Transverse colon (tissue), 4 donors: ENCODE data around the gene SEMA4D.

Experiments
- POLR2A ChIP-seq: fragments of 450-650 bp; IDR thresholded peaks from one replicate; pipeline ENCODE4 v1.6.1; 2016; ENCODE audit warnings: antibody characterized with exemption, mild to moderate bottlenecking, moderate library complexity
- POLR2AphosphoS5 ChIP-seq, 3 donors: sonication (generic); formaldehyde crosslinking; IDR thresholded peaks; one replicate each; pipeline ENCODE4 v1.6.1; 2016; ENCODE audit warnings: antibody characterized with exemption in 3 of 3
- TF ChIP-seq, protein P1 (sequence below), 5 experiments: fragments of 200-600 bp in 3 of 5; fragments of 450-650 bp in 2 of 5; sonication (generic) in 3 of 5; IDR thresholded peaks; 1 replicate in 2 of 5; 2 replicates in 3 of 5; pipeline ENCODE4 v1.5.1; 2016 to 2017; ENCODE audit warnings: antibody characterized with exemption in 5 of 5, inconsistent platforms in 3 of 5, mild to moderate bottlenecking in 2 of 5, moderate library complexity in 1 of 5

DNA sequence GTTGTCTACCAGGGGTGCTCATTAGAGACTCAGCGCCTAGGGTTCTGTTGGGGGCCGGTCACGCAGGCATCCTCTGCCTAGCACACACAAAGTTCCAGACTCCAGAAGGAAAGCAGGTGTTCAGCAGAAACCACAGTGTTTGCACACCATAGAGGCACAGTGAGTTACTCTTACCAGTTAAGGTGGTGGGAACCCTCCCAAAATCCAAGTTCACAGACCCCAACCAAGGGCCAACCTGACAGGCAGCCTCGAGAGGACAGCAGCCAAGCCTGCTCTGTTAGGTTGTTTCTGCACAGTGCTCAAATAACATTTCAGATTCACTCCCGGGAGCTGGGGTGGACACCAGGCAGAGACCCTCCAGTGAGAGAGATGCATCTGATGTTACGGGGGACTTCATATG lies 143.4 kb downstream of the SEMA4D start:
- TF ChIP-seq, protein P1, sequence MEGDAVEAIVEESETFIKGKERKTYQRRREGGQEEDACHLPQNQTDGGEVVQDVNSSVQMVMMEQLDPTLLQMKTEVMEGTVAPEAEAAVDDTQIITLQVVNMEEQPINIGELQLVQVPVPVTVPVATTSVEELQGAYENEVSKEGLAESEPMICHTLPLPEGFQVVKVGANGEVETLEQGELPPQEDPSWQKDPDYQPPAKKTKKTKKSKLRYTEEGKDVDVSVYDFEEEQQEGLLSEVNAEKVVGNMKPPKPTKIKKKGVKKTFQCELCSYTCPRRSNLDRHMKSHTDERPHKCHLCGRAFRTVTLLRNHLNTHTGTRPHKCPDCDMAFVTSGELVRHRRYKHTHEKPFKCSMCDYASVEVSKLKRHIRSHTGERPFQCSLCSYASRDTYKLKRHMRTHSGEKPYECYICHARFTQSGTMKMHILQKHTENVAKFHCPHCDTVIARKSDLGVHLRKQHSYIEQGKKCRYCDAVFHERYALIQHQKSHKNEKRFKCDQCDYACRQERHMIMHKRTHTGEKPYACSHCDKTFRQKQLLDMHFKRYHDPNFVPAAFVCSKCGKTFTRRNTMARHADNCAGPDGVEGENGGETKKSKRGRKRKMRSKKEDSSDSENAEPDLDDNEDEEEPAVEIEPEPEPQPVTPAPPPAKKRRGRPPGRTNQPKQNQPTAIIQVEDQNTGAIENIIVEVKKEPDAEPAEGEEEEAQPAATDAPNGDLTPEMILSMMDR (IDR thresholded peaks at IDR 0.05) = no peak
- TF ChIP-seq POLR2A (no peak), POLR2AphosphoS5 (IDR thresholded peaks at IDR 0.05) (no peak)
